K562 (cell line): ENCODE measurements around the gene HSPA6. TPM values are rescaled to one million over a fixed set of nuclear protein-coding genes. Genes with fewer than 3 reads are reported as not detected.
"Not testable (repeated sequence)": the region's sequence is repeated elsewhere in the genome, so short reads cannot be mapped to it uniquely, and the experiment has no call there.

Experiments
- ATAC-seq: fragments of 200-7000 bp; cut with Tn5 transposase; 3 replicates; pipeline ENCODE4 v1.9.1; 2020; ENCODE audit warnings: moderate library complexity
- BruUV-seq: library from RNA; stranded (reverse); fragments of 400-500 nt; replicated peaks from 2 replicates; lab custom pipeline; 2021; lab: Mats Ljungman, UMichigan
- CTCF ChIA-PET: fragments of 300-600 bp; formaldehyde crosslinking; extraction: SDS; loops from one replicate; lab custom pipeline; 2021; ENCODE audit warnings: low intra/inter-chr PET ratio; lab: Yijun Ruan, JAX
- POLR2A ChIA-PET: fragments of 300-600, 350-650 bp; sonication (Branson Sonifier 250); formaldehyde crosslinking; extraction: SDS; loops from one replicate; lab custom pipeline; 2021; ENCODE audit warnings: antibody characterized with exemption, inconsistent platforms; lab: Yijun Ruan, JAX
- DNase-seq, 4 experiments: peaks; one replicate each; pipeline versions ENCODE4 v3.0.0 to v3.0.0-alpha.2; 2011 to 2018; ENCODE audit warnings: low spot score in 3 of 4, mixed read lengths in 3 of 4; ENCODE audit errors: extremely low read depth in 1 of 4
- FAIRE-seq: peaks from 2 replicates; lab custom pipeline; 2011; peaks lifted over from hg19 to GRCh38; lab: Jason Lieb, UNC
- H2AFZ ChIP-seq: 2 replicates; pipeline ENCODE4 v1.6.0; 2011; ENCODE audit warnings: low read depth, low read length, control low read depth, inconsistent platforms
- H3K27ac ChIP-seq: fragments of 200-600 bp; 3 replicates; pipeline ENCODE4 v1.8.0; 2011; ENCODE audit warnings: low read depth, mild to moderate bottlenecking, control low read depth, inconsistent platforms, low read length, moderate library complexity, mixed read lengths; ENCODE audit errors: extremely low read depth
- H3K27me3 ChIP-seq, 2 experiments: fragments of 300-600 bp in 1 of 2; 2 replicates in 1 of 2; 3 replicates in 1 of 2; pipeline versions ENCODE4 v1.6.0 to v1.8.0; 2011; ENCODE audit warnings: inconsistent platforms in 2 of 2, low read length in 2 of 2, mild to moderate bottlenecking in 1 of 2, mixed read lengths in 1 of 2, moderate library complexity in 1 of 2; ENCODE audit not compliant: control insufficient read depth in 2 of 2, insufficient read depth in 2 of 2
- H3K36me3 ChIP-seq: fragments of 300-600 bp; 3 replicates; pipeline ENCODE4 v1.8.0; 2011; ENCODE audit warnings: mild to moderate bottlenecking, low read length, inconsistent platforms; ENCODE audit not compliant: control insufficient read depth, insufficient read depth
- H3K4me1 ChIP-seq, 2 experiments: fragments of 200-600 bp in 1 of 2; replicated peaks in 1 of 2; 2 replicates in 1 of 2; 3 replicates in 1 of 2; pipeline versions ENCODE4 v1.5.1 to v1.8.0; 2011; ENCODE audit warnings: inconsistent platforms in 2 of 2, low read length in 2 of 2, mild to moderate bottlenecking in 1 of 2, mixed read lengths in 1 of 2, moderate library complexity in 1 of 2; ENCODE audit not compliant: control insufficient read depth in 2 of 2, insufficient read depth in 2 of 2
- H3K4me2 ChIP-seq: 2 replicates; pipeline ENCODE4 v1.6.1; 2011; ENCODE audit warnings: low read length, control low read depth, inconsistent platforms, mixed read lengths; ENCODE audit not compliant: insufficient read depth
- H3K4me3 ChIP-seq: fragments of 200-600 bp; sonication (generic), shearing (Covaris generic); 2 replicates; pipeline ENCODE4 v1.5.1; 2016; ENCODE audit warnings: control low read depth, inconsistent platforms
- H3K79me2 ChIP-seq: fragments of 200-600 bp; 3 replicates; pipeline ENCODE4 v1.8.0; 2011; ENCODE audit warnings: low read length, inconsistent platforms; ENCODE audit not compliant: control insufficient read depth, insufficient read depth
- H3K9ac ChIP-seq, 2 experiments: 2 replicates each; pipeline versions ENCODE4 v1.6.0 to v1.6.1; 2011; ENCODE audit warnings: low read depth in 2 of 2, low read length in 2 of 2, control low read depth in 1 of 2, inconsistent platforms in 1 of 2, mild to moderate bottlenecking in 1 of 2, mixed read lengths in 1 of 2; ENCODE audit not compliant: insufficient read depth in 1 of 2
- H3K9me1 ChIP-seq: one replicate; pipeline ENCODE4 v1.6.0; 2011; ENCODE audit warnings: inconsistent platforms, mild to moderate bottlenecking, low read length, moderate library complexity; ENCODE audit not compliant: control insufficient read depth, insufficient read depth
- H3K9me3 ChIP-seq: replicated peaks from 2 replicates; pipeline ENCODE4 v1.5.1; 2011; ENCODE audit warnings: low read depth, low read length, inconsistent platforms; ENCODE audit not compliant: control insufficient read depth, insufficient read depth
- H4K20me1 ChIP-seq: replicated peaks from 2 replicates; pipeline ENCODE4 v1.6.1; 2011; ENCODE audit warnings: low read length, inconsistent platforms, mixed read lengths; ENCODE audit not compliant: control insufficient read depth, insufficient read depth
- GABPB2 ChIP-seq: fragments of 250-450 bp; sonication (Bioruptor Pico); conservative IDR thresholded peaks from 2 replicates; pipeline ENCODE4 v1.5.1; 2021; ENCODE audit warnings: mild to moderate bottlenecking
- MED1 ChIP-seq: sonication (generic); formaldehyde crosslinking; IDR thresholded peaks from 2 replicates; pipeline ENCODE4 v1.8.1; 2023; ENCODE audit warnings: missing genetic modification reagents, borderline replicate concordance
- POLR2B ChIP-seq: fragments of 450-650 bp; IDR thresholded peaks from 2 replicates; pipeline ENCODE4 v1.6.1; 2018; ENCODE audit warnings: low read depth; ENCODE audit not compliant: partially characterized antibody
- SNRNP70 ChIP-seq: fragments of 200-400 bp; formaldehyde crosslinking; optimal IDR thresholded peaks from 2 replicates; pipeline ENCODE3; 2017; ENCODE audit warnings: low read depth, low read length
- TARDBP ChIP-seq: fragments of 450-650 bp; IDR thresholded peaks from 2 replicates; pipeline ENCODE4 v1.6.1; 2016
- ZC3H8 ChIP-seq: fragments of 450-650 bp; IDR thresholded peaks from 2 replicates; pipeline ENCODE4 v1.6.1; 2017
- ZNF197 ChIP-seq: fragments of 200-800 bp; sonication (Bioruptor generic); IDR thresholded peaks from 2 replicates; pipeline ENCODE4 v1.6.1; 2016; ENCODE audit warnings: low read depth, missing genetic modification characterization, missing compliant biosample characterization
- ZNF311 ChIP-seq: fragments of 250-450 bp; sonication (Bioruptor Pico); IDR thresholded peaks from 2 replicates; pipeline ENCODE4 v1.4.0; 2020; ENCODE audit warnings: mild to moderate bottlenecking, moderate library complexity
- ZNF644 ChIP-seq: fragments of 200-800 bp; sonication (Bioruptor generic); IDR thresholded peaks from 2 replicates; pipeline ENCODE4 v1.6.1; 2016; ENCODE audit warnings: low read depth, missing genetic modification characterization, missing compliant biosample characterization
- WGBS: fragments of 100-300 bp; shearing (Covaris generic); methylation state at CpG from one replicate; pipeline ENCODE4 v1.1.6; 2016; ENCODE audit warnings: low coverage, mixed read lengths; ENCODE audit not compliant: insufficient coverage; ENCODE audit errors: missing lambda C conversion rate; 5-methylcytosine and 5-hydroxymethylcytosine counted together
- in situ Hi-C: fragments of 300-500 bp; cut with MboI; formaldehyde crosslinking; loops from 4 replicates; pipeline ENCODE4 v1.15.0; 2018; ENCODE audit warnings: inconsistent platforms, mixed read lengths
- intact Hi-C: fragments of 100-400 bp; cut with micrococcal nuclease; formaldehyde crosslinking; loops from 2 replicates; pipeline ENCODE4 v1.14.2; 2022
- polyA plus RNA-seq, 8 experiments: library from polyadenylated mRNA; depleted of rRNA in 4 of 8; stranded (reverse) in 5 of 8; unstranded in 3 of 8; fragments of >200 nt; fragmentation: Nextera tagmentation in 2 of 8; fragmentation: Illumina TruSeq in 1 of 8; extraction: Ambion mirVana in 2 of 8; extraction: Trizol in 1 of 8; gene quantifications; 2 replicates each; pipeline versions ENCODE4 v1.2.1 to v1.2.3, GENCODE V29; 2011 to 2014; ENCODE audit warnings: inconsistent platforms in 1 of 8, missing spikeins in 1 of 8
- total RNA-seq, 7 experiments: library from RNA; depleted of rRNA in 6 of 7; stranded (reverse); fragments of >200 nt in 6 of 7; fragmentation: Illumina TruSeq in 2 of 7; extraction: Trizol in 2 of 7; gene quantifications; 2 replicates each; pipeline versions ENCODE4 v1.2.1 to v1.2.3, GENCODE V29; 2011 to 2021; ENCODE audit warnings: low replicate concordance in 1 of 7
- TF ChIP-seq, protein P1 (sequence below): fragments of 250-450 bp; sonication (Bioruptor Pico); IDR thresholded peaks from 2 replicates; pipeline ENCODE4 v1.8.0; 2022; ENCODE audit warnings: inconsistent platforms
- TF ChIP-seq, protein P2 (sequence below): fragments of 450-650 bp; IDR thresholded peaks from 2 replicates; pipeline ENCODE4 v1.6.1; 2016; ENCODE audit warnings: low read depth, mild to moderate bottlenecking, moderate library complexity

HSPA6 gene
- total and polyA plus RNA-seq, 9 of the 15 experiments (the other 6 are each of a cell fraction or from before 2014, with no cell fraction given) = 0.15 to 10.0 (median 2.4) TPM

DNA sequence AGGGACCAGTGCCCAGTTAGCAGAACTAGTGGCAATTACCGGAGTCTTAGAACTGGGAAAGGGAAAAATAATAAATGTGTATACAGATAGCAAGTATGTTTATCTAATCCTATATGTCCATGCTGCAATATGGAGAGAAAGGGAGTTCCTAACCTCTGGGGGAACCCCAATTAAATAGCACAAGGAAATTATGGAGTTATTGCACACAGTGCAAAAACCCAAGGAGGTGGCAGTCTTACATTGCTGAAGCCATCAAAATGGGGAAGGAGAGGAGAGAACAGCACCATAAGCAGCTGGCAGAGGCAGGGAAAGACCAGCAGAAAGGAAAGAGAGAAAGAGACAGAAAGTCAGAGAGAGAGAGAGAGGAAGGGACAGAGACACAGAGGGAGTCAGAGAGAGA, 46.6 kb upstream of the HSPA6 start:
- in situ Hi-C loops, H3K27me3 ChIP-seq, H3K9me1 ChIP-seq, H3K4me3 ChIP-seq, POLR2A ChIA-PET, CTCF ChIA-PET, H3K9ac ChIP-seq, H3K79me2 ChIP-seq, H4K20me1 ChIP-seq, H3K4me2 ChIP-seq, FAIRE-seq, H3K9me3 ChIP-seq, intact Hi-C loops, DNase-seq, ATAC-seq, H3K27ac ChIP-seq, BruUV-seq, H2AFZ ChIP-seq, H3K36me3 ChIP-seq: not testable (repeated sequence)
- peaks cover 0 to 10% of the 10 kb centered on the region in 2 experiments; a peak in 3 of 5 replicates for H3K4me1 ChIP-seq
- 33% methylated on average over 1 of the region's 1 CpG for WGBS

DNA sequence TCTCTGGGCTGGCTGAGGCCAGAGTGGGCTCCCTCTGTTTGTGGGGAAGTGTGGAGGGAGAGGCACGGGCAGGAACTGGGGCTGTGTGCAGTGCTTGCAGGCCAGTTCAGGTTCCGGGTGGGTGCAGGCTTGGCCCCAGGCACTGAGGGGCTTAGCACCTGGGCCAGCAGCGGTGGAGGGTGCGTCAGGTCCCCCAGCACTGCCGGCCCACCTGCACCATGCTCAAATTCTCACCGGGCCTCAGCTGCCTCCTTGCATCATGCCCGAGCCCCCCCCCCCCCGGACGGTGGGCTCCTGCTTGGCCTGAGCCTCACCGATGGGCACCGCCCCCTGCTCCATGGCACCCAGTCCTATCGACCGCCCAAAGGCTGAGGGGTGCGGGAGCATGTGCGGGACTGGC, 45.4 kb upstream of the HSPA6 start:
- ATAC-seq (no peak), DNase-seq (no peak), FAIRE-seq (no peak)
- ChIA-PET POLR2A (interaction anchor here (0.6 to 1.2 kb wide), 3 partner anchors 54 to 260 kb away, joined by 3 read pairs; no protein-coding TSS in a partner anchor), CTCF (no interaction called here)
- Histone ChIP-seq H3K27ac (no peak overlapping the region), H4K20me1 (no peaks in the 10 kb centered on the region), H3K9me3 (0 out of 2 replicates have a peak, but pooled peaks cover 2% of the 10 kb centered on the region), H3K9me1 (no peaks in the 10 kb centered on the region), H3K36me3 (no peaks in the 10 kb centered on the region), H3K79me2 (no peaks in the 10 kb centered on the region), H3K9ac (no peak overlapping the region), H3K4me2 (no peak overlapping the region), H3K4me3 (no peak overlapping the region), H2AFZ (no peak overlapping the region), H3K27me3 (no peaks in the 10 kb centered on the region; a peak in 1 of 5 replicates), H3K4me1 (peaks cover 3 to 10% of the 10 kb centered on the region in 2 experiments; a peak in 3 of 5 replicates)
- intact Hi-C loops = no loop called here
- TF ChIP-seq GABPB2 (CRISPR knock-in tag) (no peak), ZNF311 (CRISPR knock-in tag) (no peak), ZC3H8 (no peak), ZNF197 (CRISPR knock-in tag) (no peak), ZNF644 (tag) (no peak), TARDBP (no peak), POLR2B (no peak), SNRNP70 (no peak), MED1 (CRISPR knock-in tag) (no peak)
- TF ChIP-seq, protein P1, sequence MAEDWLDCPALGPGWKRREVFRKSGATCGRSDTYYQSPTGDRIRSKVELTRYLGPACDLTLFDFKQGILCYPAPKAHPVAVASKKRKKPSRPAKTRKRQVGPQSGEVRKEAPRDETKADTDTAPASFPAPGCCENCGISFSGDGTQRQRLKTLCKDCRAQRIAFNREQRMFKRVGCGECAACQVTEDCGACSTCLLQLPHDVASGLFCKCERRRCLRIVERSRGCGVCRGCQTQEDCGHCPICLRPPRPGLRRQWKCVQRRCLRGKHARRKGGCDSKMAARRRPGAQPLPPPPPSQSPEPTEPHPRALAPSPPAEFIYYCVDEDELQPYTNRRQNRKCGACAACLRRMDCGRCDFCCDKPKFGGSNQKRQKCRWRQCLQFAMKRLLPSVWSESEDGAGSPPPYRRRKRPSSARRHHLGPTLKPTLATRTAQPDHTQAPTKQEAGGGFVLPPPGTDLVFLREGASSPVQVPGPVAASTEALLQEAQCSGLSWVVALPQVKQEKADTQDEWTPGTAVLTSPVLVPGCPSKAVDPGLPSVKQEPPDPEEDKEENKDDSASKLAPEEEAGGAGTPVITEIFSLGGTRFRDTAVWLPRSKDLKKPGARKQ (CRISPR knock-in tag) = no peak
- TF ChIP-seq, protein P2, sequence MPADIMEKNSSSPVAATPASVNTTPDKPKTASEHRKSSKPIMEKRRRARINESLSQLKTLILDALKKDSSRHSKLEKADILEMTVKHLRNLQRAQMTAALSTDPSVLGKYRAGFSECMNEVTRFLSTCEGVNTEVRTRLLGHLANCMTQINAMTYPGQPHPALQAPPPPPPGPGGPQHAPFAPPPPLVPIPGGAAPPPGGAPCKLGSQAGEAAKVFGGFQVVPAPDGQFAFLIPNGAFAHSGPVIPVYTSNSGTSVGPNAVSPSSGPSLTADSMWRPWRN = no peak
- in situ Hi-C loops = no loop called here
- WGBS = 52% methylated on average over 12 of the region's 15 CpGs
- BruUV-seq = no TSS peak
